SJCRH30 (cell line): Measurements from ENCODE around the gene SRXN1. TPM values are rescaled to one million over a fixed set of nuclear protein-coding genes. Genes with fewer than 3 reads are reported as not detected.

Experiments used
- DNase-seq, 2 experiments: peaks; one replicate each; pipeline ENCODE4 v3.0.0-alpha.2; 2015 to 2020
- H3K27ac ChIP-seq: fragments of 250-450 bp; sonication (Bioruptor Pico); 2 replicates; pipeline ENCODE4 v1.5.1; 2020; ENCODE audit warnings: mild to moderate bottlenecking, moderate library complexity
- H3K27me3 ChIP-seq: fragments of 250-450 bp; sonication (Bioruptor Pico); 2 replicates; pipeline ENCODE4 v1.5.1; 2020; ENCODE audit warnings: mild to moderate bottlenecking, moderate library complexity
- H3K36me3 ChIP-seq: fragments of 250-450 bp; sonication (Bioruptor Pico); 2 replicates; pipeline ENCODE4 v1.5.1; 2020; ENCODE audit warnings: mild to moderate bottlenecking, moderate library complexity
- H3K4me1 ChIP-seq: fragments of 250-450 bp; sonication (Bioruptor Pico); 2 replicates; pipeline ENCODE4 v1.5.1; 2020; ENCODE audit warnings: mild to moderate bottlenecking, moderate library complexity
- H3K4me3 ChIP-seq: fragments of 250-450 bp; sonication (Bioruptor Pico); 2 replicates; pipeline ENCODE4 v1.5.1; 2020; ENCODE audit warnings: mild to moderate bottlenecking, moderate library complexity
- H3K9me3 ChIP-seq: fragments of 250-450 bp; sonication (Bioruptor Pico); replicated peaks from 2 replicates; pipeline ENCODE4 v1.5.1; 2020; ENCODE audit warnings: mild to moderate bottlenecking, moderate library complexity
- total RNA-seq: library from RNA; depleted of rRNA; stranded (reverse); fragments of >200 nt; shearing (Covaris generic); gene quantifications from 2 replicates; pipeline ENCODE4 v1.2.3, GENCODE V29; 2014

Gene SRXN1
- total RNA-seq, 1 experiment from 2014 or later: 7.0 TPM

- Histone ChIP-seq H3K36me3 (no peaks in the 10 kb centered on the region), H3K27me3 (no peaks in the 10 kb centered on the region), H3K27ac (no peak overlapping the region), H3K4me3 (no peak overlapping the region), H3K9me3 (no peaks in the 10 kb centered on the region), H3K4me1 (no peaks in the 10 kb centered on the region)
- no peak for DNase-seq
Observed at GRCh38 chr20:621125-621756, 31.8 kb downstream of the SRXN1 start.

- no peaks in the 10 kb centered on the region for H3K27me3 ChIP-seq
- no peaks in the 10 kb centered on the region for H3K36me3 ChIP-seq
Observed at GRCh38 chr20:620246-620645, 32.8 kb downstream of the SRXN1 start.

GRCh38 chr20:618980-619379 lies 34.0 kb downstream of the SRXN1 start:
- no peak overlapping the region for H3K4me3 ChIP-seq
- H3K36me3 ChIP-seq: no peaks in the 10 kb centered on the region
- no peak for DNase-seq
- no peaks in the 10 kb centered on the region for H3K4me1 ChIP-seq
- H3K27me3 ChIP-seq: 0 out of 2 replicates have a peak, but pooled peaks cover 4% of the 10 kb centered on the region
- H3K9me3 ChIP-seq: no peaks in the 10 kb centered on the region
- H3K27ac ChIP-seq: no peak overlapping the region

More at GRCh38 chr20:620246-620645, 32.8 kb downstream of the SRXN1 start:
- H3K4me3 ChIP-seq: no peak overlapping the region
- no peak overlapping the region for H3K27ac ChIP-seq
- H3K9me3 ChIP-seq: no peaks in the 10 kb centered on the region
- no peak for DNase-seq
- H3K4me1 ChIP-seq: no peaks in the 10 kb centered on the region

GRCh38 chr20:617934-618690 lies 34.9 kb downstream of the SRXN1 start:
- Histone ChIP-seq H3K4me3 (no peak overlapping the region), H3K27ac (no peak overlapping the region), H3K4me1 (no peaks in the 10 kb centered on the region), H3K36me3 (no peaks in the 10 kb centered on the region), H3K9me3 (no peaks in the 10 kb centered on the region), H3K27me3 (0 out of 2 replicates have a peak, but pooled peaks cover 4% of the 10 kb centered on the region)
- no peak for DNase-seq

GRCh38 chr20:615514-615913 lies 37.5 kb downstream of the SRXN1 start:
- no peak for DNase-seq
- H3K36me3 ChIP-seq: no peaks in the 10 kb centered on the region
- no peaks in the 10 kb centered on the region for H3K9me3 ChIP-seq
- no peak overlapping the region for H3K4me3 ChIP-seq
- H3K27me3 ChIP-seq: peaks cover 19% of the 10 kb centered on the region; the same call in 1 of the 2 replicates
- H3K4me1 ChIP-seq: no peaks in the 10 kb centered on the region
- H3K27ac ChIP-seq: no peak overlapping the region

- H3K4me3 ChIP-seq: no peak overlapping the region
- H3K9me3 ChIP-seq: no peaks in the 10 kb centered on the region
- no peak overlapping the region for H3K27ac ChIP-seq
- peaks cover 19% of the 10 kb centered on the region; the same call in 1 of the 2 replicates for H3K27me3 ChIP-seq
- no peaks in the 10 kb centered on the region for H3K4me1 ChIP-seq
- no peaks in the 10 kb centered on the region for H3K36me3 ChIP-seq
- no peak for DNase-seq
Observed at GRCh38 chr20:611843-612185, 41.2 kb downstream of the SRXN1 start.

- no peaks in the 10 kb centered on the region for H3K9me3 ChIP-seq
- H3K4me1 ChIP-seq: no peaks in the 10 kb centered on the region
- H3K36me3 ChIP-seq: no peaks in the 10 kb centered on the region
- no peak overlapping the region for H3K4me3 ChIP-seq
- no peak for DNase-seq
- H3K27me3 ChIP-seq: peaks cover 19% of the 10 kb centered on the region; the same call in 1 of the 2 replicates
- H3K27ac ChIP-seq: no peak overlapping the region
Observed at GRCh38 chr20:611047-611842, 41.8 kb downstream of the SRXN1 start.

GRCh38 chr20:610130-611046 lies 42.6 kb downstream of the SRXN1 start, which contains the start of gene TCF15:
Gene TCF15 (minus strand): TSS chr20:610309. CDS start chr20:610237, 72 bp downstream.
- H3K4me1 ChIP-seq: no peaks in the 10 kb centered on the region
- H3K36me3 ChIP-seq: no peaks in the 10 kb centered on the region
- DNase-seq: no peak
- H3K4me3 ChIP-seq: no peak within 1 kb of the TSS
- no peaks in the 10 kb centered on the region for H3K9me3 ChIP-seq
- no peak within 1 kb of the TSS for H3K27ac ChIP-seq
- peaks cover 19% of the 10 kb centered on the region; the same call in 1 of the 2 replicates for H3K27me3 ChIP-seq

GRCh38 chr20:609371-609964 lies 43.5 kb downstream of the SRXN1 start:
- peaks cover 15% of the 10 kb centered on the region; the same call in 1 of the 2 replicates for H3K27me3 ChIP-seq

GRCh38 chr20:608970-609369 lies 44.0 kb downstream of the SRXN1 start:
- H3K9me3 ChIP-seq: no peaks in the 10 kb centered on the region
- no peak overlapping the region for H3K27ac ChIP-seq
- no peak overlapping the region for H3K4me3 ChIP-seq
- H3K27me3 ChIP-seq: peaks cover 15% of the 10 kb centered on the region; the same call in 1 of the 2 replicates
- no peaks in the 10 kb centered on the region for H3K4me1 ChIP-seq
- no peaks in the 10 kb centered on the region for H3K36me3 ChIP-seq
- no peak for DNase-seq

More at GRCh38 chr20:609371-609964, 43.5 kb downstream of the SRXN1 start:
- no peak overlapping the region for H3K27ac ChIP-seq
- no peak for DNase-seq
- H3K4me1 ChIP-seq: no peaks in the 10 kb centered on the region
- H3K36me3 ChIP-seq: no peaks in the 10 kb centered on the region
- no peak overlapping the region for H3K4me3 ChIP-seq
- no peaks in the 10 kb centered on the region for H3K9me3 ChIP-seq

GRCh38 chr20:607476-607875 lies 45.5 kb downstream of the SRXN1 start:
- Histone ChIP-seq H3K4me3 (no peak overlapping the region), H3K36me3 (no peaks in the 10 kb centered on the region), H3K9me3 (no peaks in the 10 kb centered on the region), H3K4me1 (no peaks in the 10 kb centered on the region), H3K27ac (no peak overlapping the region), H3K27me3 (peaks cover 15% of the 10 kb centered on the region; the same call in 1 of the 2 replicates)
- DNase-seq: no peak

- H3K4me1 ChIP-seq: no peaks in the 10 kb centered on the region
- no peaks in the 10 kb centered on the region for H3K36me3 ChIP-seq
- H3K27me3 ChIP-seq: no peaks in the 10 kb centered on the region
- DNase-seq: no peak
- H3K4me3 ChIP-seq: no peak overlapping the region
- H3K9me3 ChIP-seq: no peaks in the 10 kb centered on the region
- no peak overlapping the region for H3K27ac ChIP-seq
Observed at GRCh38 chr20:605237-605636, 47.8 kb downstream of the SRXN1 start.

- H3K9me3 ChIP-seq: no peaks in the 10 kb centered on the region
- H3K4me3 ChIP-seq: no peak overlapping the region
- no peaks in the 10 kb centered on the region for H3K36me3 ChIP-seq
- H3K27ac ChIP-seq: no peak overlapping the region
- DNase-seq: no peak
- peaks cover 5% of the 10 kb centered on the region; the same call in 1 of the 2 replicates for H3K4me1 ChIP-seq
- no peaks in the 10 kb centered on the region for H3K27me3 ChIP-seq
Observed at GRCh38 chr20:603116-603640, 49.8 kb downstream of the SRXN1 start.
